Astrocyte (in vitro differentiated cells and primary cell): ENCODE data around the gene OR10D3. TPM values are rescaled to one million over a fixed set of nuclear protein-coding genes. Genes with fewer than 3 reads are reported as not detected.

ENCODE experiments used
- DNase-seq: peaks from one replicate; pipeline ENCODE4 v3.0.0-alpha.2; 2010; ENCODE audit warnings: low read depth
- FAIRE-seq: peaks from 2 replicates; lab custom pipeline; 2011; peaks lifted over from hg19 to GRCh38; lab: Jason Lieb, UNC
- H2AFZ ChIP-seq: 2 replicates; pipeline ENCODE4 v1.6.0; 2012; ENCODE audit warnings: low read depth, low read length, inconsistent platforms
- H3K27ac ChIP-seq: 2 replicates; pipeline ENCODE4 v1.5.1; 2011; ENCODE audit warnings: low read depth, low read length, inconsistent platforms
- H3K27me3 ChIP-seq: 2 replicates; pipeline ENCODE4 v1.6.0; 2011; ENCODE audit warnings: low read length, inconsistent platforms; ENCODE audit not compliant: insufficient read depth
- H3K36me3 ChIP-seq: 2 replicates; pipeline ENCODE4 v1.5.1; 2011; ENCODE audit warnings: low read length, inconsistent platforms; ENCODE audit not compliant: insufficient read depth
- H3K4me1 ChIP-seq: 2 replicates; pipeline ENCODE4 v1.5.1; 2011; ENCODE audit warnings: low read length, inconsistent platforms; ENCODE audit not compliant: insufficient read depth
- H3K4me2 ChIP-seq: 2 replicates; pipeline ENCODE4 v1.6.0; 2012; ENCODE audit warnings: low read length, inconsistent platforms
- H3K4me3 ChIP-seq: 2 replicates; pipeline ENCODE4 v1.5.1; 2011; ENCODE audit warnings: low read depth, mild to moderate bottlenecking, low read length, inconsistent platforms; ENCODE audit not compliant: insufficient read depth
- H3K79me2 ChIP-seq: 2 replicates; pipeline ENCODE4 v1.6.0; 2012; ENCODE audit warnings: mild to moderate bottlenecking, low read length, inconsistent platforms; ENCODE audit not compliant: insufficient read depth
- H3K9ac ChIP-seq: 2 replicates; pipeline ENCODE4 v1.6.0; 2012; ENCODE audit warnings: mild to moderate bottlenecking, low read length, inconsistent platforms
- H3K9me3 ChIP-seq: 2 replicates; pipeline ENCODE4 v1.5.1; 2012; ENCODE audit warnings: low read depth, mild to moderate bottlenecking, low read length, inconsistent platforms; ENCODE audit not compliant: insufficient read depth
- H4K20me1 ChIP-seq: 2 replicates; pipeline ENCODE4 v1.6.0; 2012; ENCODE audit warnings: low read length, inconsistent platforms; ENCODE audit not compliant: insufficient read depth
- H3K27ac Mint-ChIP-seq: one replicate; pipeline ENCODE4 v1.8.0; 2021; ENCODE audit warnings: mild to moderate bottlenecking, mixed read lengths; ENCODE audit not compliant: unreplicated experiment
- H3K27me3 Mint-ChIP-seq: one replicate; pipeline ENCODE4 v1.8.0; 2021; ENCODE audit warnings: low read depth, mixed read lengths; ENCODE audit not compliant: unreplicated experiment
- H3K36me3 Mint-ChIP-seq: one replicate; pipeline ENCODE4 v1.8.0; 2021; ENCODE audit warnings: low read depth, mixed read lengths; ENCODE audit not compliant: unreplicated experiment
- H3K4me1 Mint-ChIP-seq: one replicate; pipeline ENCODE4 v1.8.0; 2021; ENCODE audit warnings: low read depth, mixed read lengths; ENCODE audit not compliant: unreplicated experiment
- H3K4me3 Mint-ChIP-seq: one replicate; pipeline ENCODE4 v1.8.0; 2021; ENCODE audit warnings: mild to moderate bottlenecking, moderate library complexity, mixed read lengths; ENCODE audit not compliant: unreplicated experiment
- H3K9me3 Mint-ChIP-seq: one replicate; pipeline ENCODE4 v1.8.0; 2021; ENCODE audit warnings: mild to moderate bottlenecking, mixed read lengths; ENCODE audit not compliant: unreplicated experiment
- CTCF ChIP-seq: IDR thresholded peaks from 2 replicates; pipeline ENCODE4 v1.5.1; 2011; ENCODE audit warnings: low read depth, mild to moderate bottlenecking, inconsistent platforms, low read length, moderate library complexity; ENCODE audit not compliant: insufficient read depth
- EZH2 ChIP-seq: IDR thresholded peaks from 2 replicates; pipeline ENCODE4 v1.6.1; 2012; ENCODE audit warnings: mild to moderate bottlenecking, low read length, inconsistent platforms; ENCODE audit not compliant: insufficient read depth
- total RNA-seq: library from RNA; stranded (reverse); gene quantifications from 2 replicates; pipeline ENCODE4 v1.2.1, GENCODE V29; 2021

Gene OR10D3
- total RNA-seq, 1 donor from 2014 or later = not detected

DNA sequence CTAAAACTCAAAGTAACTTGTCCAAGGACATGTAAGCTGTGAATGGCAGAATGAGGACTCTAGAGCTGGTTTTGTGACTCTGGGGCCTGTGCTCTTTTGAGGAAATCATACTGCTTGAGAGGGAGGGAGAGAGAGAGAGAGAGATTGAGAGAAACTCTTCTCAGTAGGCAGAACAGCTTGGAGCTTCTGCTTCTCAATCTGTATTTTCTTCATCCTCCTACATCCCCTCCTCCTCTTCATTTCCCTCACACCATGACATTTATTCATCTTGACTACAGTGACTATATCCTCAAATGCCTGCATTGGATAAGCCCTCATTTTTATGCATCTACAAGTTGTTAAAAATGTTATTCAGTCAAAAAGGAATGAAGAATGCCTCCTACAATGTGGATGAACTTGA is 23.7 kb upstream of the OR10D3 start:
- no peak overlapping the region for H3K27ac ChIP-seq
- DNase-seq (no peak), FAIRE-seq (no peak)
- Mint-ChIP-seq H3K9me3 (no peaks in the 10 kb centered on the region), H3K4me3 (no peak overlapping the region), H3K27ac (no peak overlapping the region), H3K36me3 (no peaks in the 10 kb centered on the region), H3K27me3 (peaks cover 3% of the 10 kb centered on the region), H3K4me1 (no peaks in the 10 kb centered on the region)
- TF ChIP-seq EZH2 (no peak), CTCF (no peak)
- no peaks in the 10 kb centered on the region for H3K4me1 ChIP-seq
- no peak overlapping the region for H3K4me2 ChIP-seq
- H3K36me3 ChIP-seq = no peaks in the 10 kb centered on the region
- H3K79me2 ChIP-seq = no peaks in the 10 kb centered on the region
- H4K20me1 ChIP-seq = no peaks in the 10 kb centered on the region
- no peak overlapping the region for H3K9ac ChIP-seq
- no peak overlapping the region for H3K4me3 ChIP-seq
- H2AFZ ChIP-seq = no peak overlapping the region
- no peaks in the 10 kb centered on the region for H3K27me3 ChIP-seq
- H3K9me3 ChIP-seq = no peaks in the 10 kb centered on the region

DNA sequence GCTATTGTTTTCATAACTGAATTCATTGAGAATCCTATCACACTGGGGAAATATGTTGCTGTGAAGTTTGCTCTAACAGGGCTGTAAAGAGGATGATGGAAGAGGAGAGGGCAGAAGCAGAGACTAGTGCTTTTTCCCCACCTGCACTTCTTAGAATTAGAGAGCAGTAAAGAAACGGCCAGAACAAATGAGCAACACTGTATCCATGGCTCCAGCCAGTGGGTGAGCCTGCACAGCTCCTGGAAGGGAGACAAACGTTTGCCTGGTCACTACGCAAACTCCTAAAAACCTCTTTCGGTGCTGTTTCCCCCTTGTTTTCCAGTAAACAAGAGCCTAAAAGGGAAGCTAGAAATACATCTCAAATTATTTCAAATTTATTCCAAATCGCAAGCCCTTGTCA is 22.2 kb upstream of the OR10D3 start:
- Histone ChIP-seq H3K4me2 (no peak overlapping the region), H3K4me1 (no peaks in the 10 kb centered on the region), H3K27me3 (no peaks in the 10 kb centered on the region), H3K27ac (no peak overlapping the region), H3K4me3 (no peak overlapping the region), H3K9ac (no peak overlapping the region), H3K9me3 (no peaks in the 10 kb centered on the region), H3K79me2 (no peaks in the 10 kb centered on the region), H3K36me3 (no peaks in the 10 kb centered on the region), H2AFZ (no peak overlapping the region), H4K20me1 (no peaks in the 10 kb centered on the region)
- FAIRE-seq (no peak), DNase-seq (no peak)
- Mint-ChIP-seq H3K27ac (no peak overlapping the region), H3K4me1 (no peaks in the 10 kb centered on the region), H3K36me3 (no peaks in the 10 kb centered on the region), H3K27me3 (peaks cover under 1% of the 10 kb centered on the region), H3K9me3 (no peaks in the 10 kb centered on the region), H3K4me3 (no peak overlapping the region)
- TF ChIP-seq CTCF = no peak
- TF ChIP-seq EZH2 = no peak

- Mint-ChIP-seq H3K27me3 (peaks cover 11% of the 10 kb centered on the region), H3K27ac (no peak overlapping the region), H3K36me3 (no peaks in the 10 kb centered on the region), H3K4me1 (no peaks in the 10 kb centered on the region), H3K9me3 (no peaks in the 10 kb centered on the region), H3K4me3 (no peak overlapping the region)
- H3K79me2 ChIP-seq = no peaks in the 10 kb centered on the region
- H3K4me3 ChIP-seq = no peak overlapping the region
- no peaks in the 10 kb centered on the region for H4K20me1 ChIP-seq
- H3K9me3 ChIP-seq = no peaks in the 10 kb centered on the region
- no peak overlapping the region for H3K27ac ChIP-seq
- DNase-seq (no peak), FAIRE-seq (no peak)
- no peak overlapping the region for H3K9ac ChIP-seq
- no peaks in the 10 kb centered on the region for H3K27me3 ChIP-seq
- no peak overlapping the region for H2AFZ ChIP-seq
- H3K4me2 ChIP-seq = no peak overlapping the region
- H3K4me1 ChIP-seq = no peaks in the 10 kb centered on the region
- TF ChIP-seq CTCF (no peak), EZH2 (no peak)
- no peaks in the 10 kb centered on the region for H3K36me3 ChIP-seq
Observed at GRCh38 chr11:124167826-124168231, 15.3 kb upstream of the OR10D3 start.
